ENCODE measurements around the gene MAPKBP1.

MAPKBP1 gene

DNA sequence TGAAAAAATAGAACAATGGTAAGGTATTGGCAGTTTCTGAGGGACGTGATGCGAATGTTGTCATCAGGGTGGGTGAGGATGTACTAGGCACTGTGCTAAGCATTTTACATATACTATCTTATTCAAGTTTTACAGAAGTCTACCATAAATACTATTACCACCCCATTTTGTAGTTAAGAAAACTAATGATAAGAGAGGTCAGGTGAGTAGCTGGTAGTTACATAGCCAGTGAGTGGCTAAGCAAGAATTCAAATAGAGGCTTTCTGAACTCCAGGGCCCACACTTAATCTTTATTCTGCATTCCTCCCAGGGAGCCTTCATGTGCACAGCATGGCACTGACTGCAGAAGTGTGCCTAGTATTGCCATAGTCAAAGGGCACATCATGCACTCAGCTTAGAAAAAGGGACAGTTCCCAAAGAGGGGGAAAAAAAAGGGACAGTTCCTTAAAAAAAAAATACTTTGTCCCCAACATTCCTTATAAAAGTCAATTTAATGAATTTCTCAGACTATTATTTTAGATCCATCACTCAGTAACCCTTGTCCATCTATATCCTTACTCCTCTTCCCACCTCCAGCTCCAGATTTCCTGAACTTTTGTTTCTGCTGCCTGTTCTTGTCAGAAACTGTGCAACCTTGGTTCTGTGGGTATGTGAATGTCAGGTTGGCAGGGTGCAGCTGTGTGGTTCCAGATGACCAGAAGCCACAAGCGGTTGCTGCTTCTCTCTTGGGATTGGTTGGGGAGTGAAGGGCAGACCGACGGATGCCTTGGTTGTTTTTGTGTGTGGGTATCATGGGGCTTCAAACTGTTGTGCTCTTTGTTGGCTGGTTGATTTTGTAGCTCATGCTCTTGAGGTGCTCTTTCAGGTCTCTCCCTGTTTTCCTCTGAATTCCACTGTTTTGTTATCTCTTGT is 8.3 kb downstream of the MAPKBP1 start:
- DNase-seq (ENCODE audit: low spot score): no peak

DNA sequence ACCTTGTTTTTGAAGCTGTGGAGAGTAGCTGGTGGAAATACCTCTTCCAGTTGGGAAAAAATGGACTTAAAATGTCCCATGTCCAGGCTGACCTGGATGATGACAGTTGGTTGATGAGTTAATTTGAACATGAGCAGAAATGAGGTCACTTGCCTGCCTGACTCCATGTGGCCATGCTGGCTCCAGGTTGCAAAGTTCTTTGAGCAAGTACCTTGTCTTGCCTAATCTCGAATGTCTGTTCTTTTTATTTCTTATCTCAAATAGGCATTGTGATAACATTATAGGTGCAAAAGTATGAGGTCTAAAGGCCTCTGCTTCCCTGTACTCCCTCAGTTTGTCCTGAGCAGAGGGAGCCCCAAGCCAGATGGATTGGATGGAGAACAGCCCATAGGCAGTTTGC is 9.0 kb downstream of the MAPKBP1 start:
- no peak for DNase-seq (ENCODE audit: low spot score)

- no peak for DNase-seq (ENCODE audit: low spot score)
These were observed 14.0 kb downstream of the MAPKBP1 start for GRCh38 chr15:41788262-41788661.

DNA sequence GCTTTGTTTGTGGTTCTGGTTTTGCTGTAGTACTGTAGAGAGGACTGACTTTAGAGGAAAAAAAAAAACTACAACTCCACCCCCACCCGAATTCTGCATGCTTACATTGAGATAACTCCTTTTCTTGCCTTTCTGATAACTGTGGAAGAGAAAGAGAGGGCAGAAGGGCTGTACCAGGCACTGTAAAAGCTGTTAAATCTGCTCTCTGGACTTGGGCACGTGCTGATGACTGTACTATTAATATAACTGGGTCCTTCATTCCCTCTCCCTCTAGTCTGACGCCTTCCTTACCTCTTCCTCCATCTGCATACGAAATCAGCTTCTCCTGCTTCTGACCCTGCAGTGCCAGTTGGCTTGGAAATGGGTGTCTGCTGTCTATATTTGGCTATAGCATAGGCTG is 15.0 kb downstream of the MAPKBP1 start:
- DNase-seq (ENCODE audit: low spot score): no peak

DNA sequence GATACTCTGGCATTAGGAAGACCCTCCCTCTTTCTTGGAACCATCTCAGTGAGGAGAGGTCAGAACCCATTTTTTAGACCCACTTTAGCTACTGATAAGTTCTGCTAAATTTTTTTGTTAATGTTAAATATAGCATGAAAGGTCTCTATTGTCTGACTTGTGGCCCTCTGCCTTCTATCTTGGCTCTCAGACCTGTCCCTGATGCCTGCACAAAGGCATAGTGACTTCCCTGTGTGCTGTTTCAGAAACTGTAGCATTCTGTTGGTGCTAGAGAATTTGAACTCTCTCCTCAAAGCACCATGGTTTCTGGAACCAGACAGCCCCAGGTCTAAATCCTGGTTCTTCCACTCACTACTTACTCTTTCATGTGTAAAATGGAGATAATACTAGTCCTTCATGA is 15.4 kb downstream of the MAPKBP1 start:
- no peak for DNase-seq (ENCODE audit: low spot score)

- DNase-seq (ENCODE audit: low spot score): no peak
These were observed 15.9 kb downstream of the MAPKBP1 start for GRCh38 chr15:41790169-41790568.

GRCh38 chr15:41790756-41791546 is 16.7 kb downstream of the MAPKBP1 start:
- peak; percentile 72 for DNase-seq (ENCODE audit: low spot score)

- no peak for DNase-seq (ENCODE audit: low spot score)
These were observed 17.3 kb downstream of the MAPKBP1 start for GRCh38 chr15:41791547-41791937.

DNA sequence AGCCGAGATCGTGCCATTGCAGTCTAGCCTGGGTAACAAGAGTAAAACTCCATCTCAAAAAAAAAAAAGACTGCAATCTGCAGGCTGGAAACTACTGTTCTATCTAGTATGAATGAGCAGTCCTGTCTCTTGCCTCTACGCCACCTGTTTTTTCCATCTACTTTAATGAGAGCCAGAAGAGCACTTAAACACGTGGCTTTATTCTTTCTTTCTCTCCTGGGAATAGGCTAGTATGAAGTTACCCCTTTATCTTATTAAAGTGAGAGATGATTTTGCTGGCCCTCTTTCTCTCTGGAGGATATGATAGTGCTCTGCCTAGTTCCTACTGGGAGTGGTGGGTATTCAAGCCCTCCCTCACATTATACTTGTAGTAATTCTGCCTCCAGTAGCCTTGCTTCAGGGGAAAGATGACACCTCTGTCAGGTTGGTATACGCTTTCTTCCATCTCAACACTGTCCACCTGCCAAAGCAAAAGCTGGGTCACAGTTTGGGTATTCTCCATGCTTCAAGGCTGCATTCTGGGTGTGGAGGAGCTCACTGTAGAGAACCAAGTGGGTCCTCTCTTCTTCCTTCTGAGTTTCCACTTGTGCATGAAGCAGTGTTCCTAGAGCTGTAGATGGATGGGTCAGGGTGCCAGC is 17.8 kb downstream of the MAPKBP1 start:
- DNase-seq (ENCODE audit: low spot score): no peak

DNA sequence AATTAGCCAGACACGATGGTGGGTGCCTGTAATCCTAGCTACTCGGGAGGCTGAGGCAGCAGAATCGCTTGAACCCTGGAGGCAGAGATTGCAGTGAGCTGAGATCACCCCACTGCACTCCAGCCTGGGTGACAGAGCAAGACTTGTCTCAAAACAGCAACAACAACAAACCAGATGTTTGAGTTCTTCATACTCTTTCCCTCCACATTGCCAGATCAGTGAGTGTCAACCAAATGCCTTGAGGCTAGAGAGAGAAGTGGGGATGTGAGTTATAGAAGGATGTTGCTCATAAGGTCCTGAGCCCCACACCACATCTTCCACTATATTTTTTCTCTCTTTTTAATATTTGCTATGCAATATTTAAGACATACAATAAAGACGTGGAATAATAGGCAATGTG is 19.8 kb downstream of the MAPKBP1 start:
- DNase-seq (ENCODE audit: low spot score): no peak

GRCh38 chr15:41795996-41796856 is 21.9 kb downstream of the MAPKBP1 start:
- no peak for DNase-seq (ENCODE audit: low spot score)

GRCh38 chr15:41797201-41797944 is 23.1 kb downstream of the MAPKBP1 start:
- no peak for DNase-seq (ENCODE audit: low spot score)

DNA sequence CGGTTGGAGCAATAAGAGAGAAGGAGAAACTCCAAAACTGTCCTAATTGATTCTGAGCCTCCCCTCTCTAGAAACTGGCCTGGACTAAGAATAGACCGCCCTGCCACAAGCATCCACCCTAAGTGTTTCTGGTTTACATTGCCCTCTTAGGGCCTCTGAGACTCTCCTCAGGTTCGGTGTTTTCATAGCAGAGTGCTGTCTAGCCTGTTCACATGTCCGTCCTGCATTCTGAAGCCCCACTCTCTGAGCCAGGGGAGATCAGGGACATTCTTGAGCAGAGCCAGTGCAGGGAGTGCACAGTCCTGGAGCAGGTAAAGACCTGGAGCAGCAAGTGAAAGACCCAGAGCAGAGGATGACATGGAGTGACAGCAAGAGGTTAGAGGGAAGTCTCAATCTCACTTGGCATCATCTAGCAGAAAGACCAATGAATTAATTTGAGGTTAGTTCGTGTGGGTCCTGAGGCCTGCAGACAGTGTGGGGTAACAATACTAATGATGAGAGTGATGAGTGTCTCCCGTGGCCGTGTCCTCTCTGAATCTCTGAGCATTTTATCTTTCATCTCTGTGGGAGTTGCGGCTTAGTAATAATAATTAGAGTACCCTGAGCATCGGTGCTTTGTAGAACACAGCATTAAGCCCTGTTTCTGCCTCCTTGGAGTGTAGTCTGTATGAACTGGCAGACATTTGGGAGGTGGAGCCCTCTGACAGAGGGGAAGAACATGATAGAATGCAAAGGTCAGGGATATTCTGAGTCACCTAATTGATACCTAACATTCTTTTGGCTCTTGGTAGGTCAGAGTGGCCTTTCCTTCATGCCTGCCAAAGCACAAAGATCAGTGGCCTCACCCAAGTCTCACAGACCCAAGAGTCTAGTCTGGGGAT is 24.6 kb downstream of the MAPKBP1 start:
- no peak for DNase-seq (ENCODE audit: low spot score)

DNA sequence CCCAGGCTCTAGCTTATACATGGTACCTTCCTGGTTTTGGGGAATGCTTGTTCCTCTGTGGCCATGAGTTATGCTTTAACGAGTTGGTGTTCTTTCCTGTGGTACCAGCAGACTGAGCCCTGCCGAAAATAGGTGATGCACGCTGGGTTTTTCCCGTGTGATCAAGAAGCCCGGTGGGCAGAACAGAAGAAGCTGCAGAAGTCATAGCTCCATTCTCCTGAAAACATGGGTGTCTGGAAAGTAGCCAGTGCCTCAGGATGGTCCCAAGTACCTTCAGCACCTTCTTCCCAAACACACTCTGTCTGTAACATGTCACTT is 25.2 kb downstream of the MAPKBP1 start:
- DNase-seq (ENCODE audit: low spot score): no peak

- no peak for DNase-seq (ENCODE audit: low spot score)
These were observed 26.9 kb downstream of the MAPKBP1 start for GRCh38 chr15:41801185-41801584.

DNA sequence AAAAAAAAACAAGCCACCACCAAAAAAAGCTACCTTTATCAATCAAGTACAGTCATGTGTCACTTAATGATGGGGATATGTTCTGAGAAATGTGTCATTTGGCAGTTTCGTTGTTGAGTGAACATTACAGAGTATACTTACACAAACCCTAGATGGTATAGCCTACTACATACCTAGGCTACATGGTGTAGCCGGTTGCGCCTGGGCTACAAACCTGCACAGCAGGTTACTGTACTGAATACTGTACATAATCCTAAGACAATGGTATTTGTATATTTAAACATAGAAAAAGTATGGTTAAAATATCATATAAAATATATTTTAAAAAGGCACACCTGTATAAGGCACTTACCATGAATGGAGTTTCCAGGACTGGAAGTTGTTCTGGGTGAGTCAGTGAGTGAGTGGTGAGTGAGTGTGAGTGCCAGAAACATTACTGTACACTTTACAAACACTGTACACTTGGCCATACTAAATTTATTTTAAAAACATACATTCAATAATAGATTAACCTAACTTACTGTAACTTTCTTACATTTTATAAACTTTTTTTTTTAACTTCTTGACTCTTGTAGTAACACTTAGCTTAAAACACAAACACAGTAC is 27.7 kb downstream of the MAPKBP1 start:
- no peak for DNase-seq (ENCODE audit: low spot score)

GRCh38 chr15:41804361-41804760 is 30.1 kb downstream of the MAPKBP1 start:
- no peak for DNase-seq (ENCODE audit: low spot score)

GRCh38 chr15:41804916-41805666 is 30.8 kb downstream of the MAPKBP1 start:
- DNase-seq (ENCODE audit: low spot score): no peak

GRCh38 chr15:41805711-41806110 is 31.4 kb downstream of the MAPKBP1 start:
- no peak for DNase-seq (ENCODE audit: low spot score)

Measured in SW480 (cell line).